Stimulated activated CD4-positive, alpha-beta T cell treated with anti-CD3 and anti-CD28 coated beads, Interleukin-2, amount 100 ng/mL, for 48 hours (primary cell): ENCODE data around the gene DPEP3.
"Not testable (repeated sequence)": the region's sequence is repeated elsewhere in the genome, so short reads cannot be mapped to it uniquely, and the experiment has no call there.

ENCODE experiments used
- DNase-seq, 2 donors: peaks; one replicate each; pipeline ENCODE4 v3.0.0-alpha.2; 2020

Gene DPEP3

DNA sequence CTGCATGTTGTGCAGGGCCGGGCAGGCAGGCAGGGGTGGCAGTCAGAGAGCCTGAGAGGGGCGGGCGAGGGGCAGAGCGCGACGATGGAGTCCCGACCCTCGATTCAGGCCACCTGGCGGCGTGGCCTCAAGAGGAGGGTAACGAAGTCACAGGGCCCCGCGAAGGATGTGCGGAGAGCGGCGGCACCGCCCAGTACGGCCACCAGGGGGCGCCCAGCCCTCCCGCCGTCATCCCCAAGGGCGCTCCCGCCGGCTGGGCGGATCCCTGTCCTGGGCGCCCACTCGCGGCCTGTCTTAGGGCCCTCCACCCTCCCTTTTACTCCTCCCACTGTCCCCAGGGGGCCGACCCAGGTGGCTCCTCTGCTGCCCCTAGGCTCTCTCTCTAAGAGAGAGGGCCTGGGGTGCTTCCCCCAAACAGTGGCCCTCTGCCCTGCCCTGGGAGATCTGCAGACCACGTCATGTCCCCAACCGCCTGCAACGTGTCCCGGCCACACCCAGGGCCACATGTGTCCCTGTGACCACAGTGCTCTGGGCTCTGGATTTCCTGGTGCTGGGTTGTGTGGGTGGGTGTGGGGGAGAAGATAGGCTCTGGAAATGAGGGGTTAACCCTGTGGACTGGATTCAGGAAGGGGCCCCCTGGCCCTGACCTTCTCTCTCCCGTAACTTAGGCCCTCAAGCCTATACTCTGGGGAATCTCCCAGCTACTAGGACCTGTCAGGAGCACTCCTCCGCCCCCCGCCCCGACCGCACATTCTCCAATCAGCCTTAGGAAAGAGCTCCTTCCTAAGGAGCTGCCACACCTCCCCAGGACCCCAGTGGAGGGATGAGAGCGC lies 13.1 kb upstream of the DPEP3 start:
- peak; percentile 75 to 88 for DNase-seq

DNA sequence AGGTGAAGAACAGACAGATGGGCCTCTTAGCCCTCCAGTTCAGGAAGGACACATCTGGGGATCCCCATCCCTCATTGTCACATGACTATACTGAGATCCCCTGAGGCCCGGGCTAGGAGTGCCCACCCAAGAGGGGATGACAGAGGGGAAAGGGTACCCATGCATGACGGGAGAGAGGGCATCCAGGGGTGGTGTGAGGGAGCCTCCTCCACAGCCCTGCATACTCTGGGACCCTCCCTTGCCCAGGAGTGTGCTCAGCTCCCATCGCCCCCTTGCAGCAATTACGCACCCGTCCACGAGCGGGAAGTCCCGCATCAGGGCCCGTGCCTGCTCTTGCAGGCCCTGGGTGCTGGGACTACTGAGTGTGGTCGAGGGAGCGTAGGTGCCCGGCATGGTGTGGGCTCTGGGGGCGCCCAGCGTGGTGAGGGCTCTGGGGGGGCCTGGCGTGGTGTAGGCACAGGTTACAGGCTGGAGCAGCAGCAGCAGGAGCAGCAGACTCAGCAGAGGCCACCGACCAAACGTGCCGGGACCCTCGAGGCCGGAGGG lies 12.4 kb upstream of the DPEP3 start:
- DNase-seq, result no peak

DNA sequence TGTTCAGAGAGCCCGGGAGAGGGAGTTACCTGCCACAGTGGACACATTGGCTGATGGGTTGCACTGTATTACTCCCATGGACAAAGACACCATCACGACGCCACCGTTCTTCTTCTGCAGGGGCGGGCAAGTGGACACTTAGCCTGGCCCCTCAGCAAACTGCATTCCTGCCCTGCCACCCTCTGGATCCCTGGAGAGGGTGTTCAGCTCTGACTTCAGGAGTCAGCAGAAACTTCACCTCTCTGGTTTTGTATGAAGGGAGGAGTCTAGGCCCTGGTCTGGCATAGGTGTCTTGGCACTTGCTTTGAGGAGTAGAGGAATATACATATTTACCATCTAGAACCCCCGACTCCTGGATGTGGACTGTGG lies 9.7 kb upstream of the DPEP3 start:
- no peak for DNase-seq

DNA sequence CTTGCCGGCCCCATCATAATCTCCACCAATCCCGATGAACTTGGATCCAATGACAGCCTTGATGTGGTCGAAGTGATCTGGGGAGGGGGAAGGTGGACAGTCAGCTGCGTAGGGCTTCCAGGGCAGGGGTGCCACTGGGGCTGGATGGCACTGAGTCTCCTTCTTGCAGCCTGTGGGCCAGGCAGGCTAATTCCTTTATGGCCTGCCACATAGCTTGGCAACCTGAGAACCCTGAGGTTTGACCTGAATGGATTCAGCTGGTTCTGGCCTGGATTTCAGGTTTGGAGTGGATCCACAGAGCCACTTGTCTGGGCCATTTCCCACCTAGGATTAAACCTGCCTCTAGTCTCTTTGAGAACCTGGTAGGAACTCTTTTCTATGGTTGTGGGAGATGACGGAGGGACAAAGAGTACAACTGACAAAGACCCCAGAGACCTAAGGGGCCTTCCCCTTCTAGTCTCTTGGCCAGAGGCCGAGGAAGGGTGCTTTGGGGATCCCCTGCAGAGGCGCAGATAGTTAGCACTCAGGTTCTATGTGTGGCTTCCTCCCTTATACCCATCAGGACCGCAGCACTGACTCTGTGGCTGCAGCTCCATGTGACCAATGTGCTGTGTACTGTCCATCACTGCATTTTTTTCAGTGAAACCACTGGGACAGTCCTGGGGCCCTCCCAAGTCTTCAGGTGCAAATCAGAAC lies 9.2 kb upstream of the DPEP3 start:
- DNase-seq, result no peak

DNA sequence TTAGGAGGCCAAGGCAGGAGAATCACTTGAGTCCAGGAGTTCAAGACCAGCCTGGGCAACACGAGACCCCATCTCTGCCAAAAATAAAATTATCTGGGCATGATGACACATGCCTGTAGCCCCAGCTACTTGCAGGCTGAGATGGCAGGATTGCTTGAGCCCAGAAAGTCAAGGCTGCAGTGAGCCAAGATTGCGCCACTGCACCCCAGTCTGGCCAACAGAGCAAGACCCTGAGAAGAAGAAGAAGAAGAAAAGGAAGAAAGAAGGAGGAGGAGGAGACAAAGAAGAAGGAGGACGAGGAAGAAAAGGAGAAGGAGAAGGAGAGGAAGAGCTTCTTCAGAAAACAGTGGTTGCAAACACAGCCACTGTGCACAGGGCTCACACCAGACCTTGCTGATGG lies 8.4 kb upstream of the DPEP3 start:
- DNase-seq, result no peak

DNA sequence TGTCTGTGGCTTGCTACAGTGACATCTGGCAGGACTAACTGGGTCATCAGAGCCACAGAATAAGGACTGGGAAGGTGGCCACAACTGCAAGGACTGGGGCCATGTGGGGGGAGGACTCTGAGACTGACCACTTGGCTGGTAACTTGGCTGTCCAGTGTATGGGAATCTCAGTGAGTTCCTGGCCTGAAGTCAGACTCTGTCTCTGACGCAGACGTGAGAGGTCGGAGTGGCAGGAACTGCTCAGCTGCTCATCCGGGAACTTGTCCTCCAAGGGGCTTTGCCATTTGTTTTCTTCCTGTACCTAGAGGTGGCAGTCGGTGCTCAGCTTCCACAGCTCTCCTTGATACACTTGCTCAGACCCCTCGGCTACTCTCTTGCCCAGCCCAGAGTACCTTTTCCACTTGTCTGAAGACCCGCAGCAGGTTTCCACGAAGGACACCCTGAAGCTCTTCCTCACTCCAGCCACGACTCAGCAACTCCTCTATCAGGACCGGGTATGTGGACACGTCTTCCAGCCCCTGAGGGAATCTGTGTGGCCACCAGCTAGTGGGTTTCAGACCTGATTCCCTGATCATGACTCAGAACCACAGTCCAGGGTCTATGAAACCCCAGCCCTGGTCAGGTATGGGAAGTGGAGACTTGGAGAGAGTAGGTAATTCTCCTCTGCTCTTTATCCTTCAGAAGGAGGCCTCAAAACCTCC lies 7.3 kb upstream of the DPEP3 start:
- DNase-seq, result no peak

DNA sequence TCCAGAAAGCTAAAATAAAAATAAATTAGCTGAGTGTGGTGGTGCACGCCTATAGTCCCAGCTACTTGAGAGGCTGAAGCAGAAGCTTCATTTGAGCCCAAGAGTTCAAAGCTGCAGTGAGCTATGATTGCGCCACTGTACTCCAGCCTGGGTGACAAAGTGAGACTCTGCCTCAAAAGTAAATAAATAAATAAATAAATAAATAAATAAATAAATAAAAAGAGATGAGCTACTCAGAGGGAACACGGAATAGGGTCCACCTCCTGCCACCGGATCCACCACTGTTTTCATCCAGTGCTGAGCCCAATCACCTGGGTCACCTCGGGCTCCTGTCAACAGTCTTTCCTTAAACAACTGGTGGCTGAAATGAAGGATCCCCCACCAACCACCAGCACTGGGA lies 6.7 kb upstream of the DPEP3 start:
- DNase-seq, result no peak

DNA sequence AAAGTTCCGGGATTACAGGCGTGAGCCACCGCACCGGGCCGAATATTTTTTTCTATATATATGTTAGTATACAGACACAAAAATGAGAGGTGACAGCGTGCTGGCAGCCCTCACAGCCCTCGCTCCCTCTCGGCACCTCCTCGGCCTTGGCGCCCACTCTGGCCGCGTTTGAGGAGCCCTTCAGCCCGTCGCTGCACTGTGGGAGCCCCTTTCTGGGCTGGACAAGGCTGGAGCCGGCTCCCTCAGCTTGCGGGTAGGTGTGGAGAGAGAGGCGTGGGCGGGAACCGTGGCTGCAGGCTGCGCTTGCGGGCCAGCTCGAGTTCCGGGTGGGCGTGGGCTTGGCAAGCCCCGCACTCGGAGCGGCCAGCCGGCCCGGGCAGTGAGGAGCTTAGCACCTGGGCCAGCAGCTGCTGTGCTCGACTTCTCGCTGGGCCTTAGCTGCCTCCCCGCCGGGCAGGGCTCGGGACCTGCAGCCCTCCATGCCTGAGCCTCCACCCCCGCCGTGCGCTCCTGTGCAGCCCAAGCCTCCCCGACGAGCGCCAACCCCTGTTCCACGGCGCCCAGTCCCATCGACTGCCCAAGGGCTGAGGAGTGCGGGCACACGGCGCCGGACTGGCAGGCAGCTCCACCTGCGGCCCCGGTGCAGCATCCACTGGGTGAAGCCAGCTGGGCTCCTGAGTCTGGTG lies 1.9 kb upstream of the DPEP3 start:
- no peak for DNase-seq

DNA sequence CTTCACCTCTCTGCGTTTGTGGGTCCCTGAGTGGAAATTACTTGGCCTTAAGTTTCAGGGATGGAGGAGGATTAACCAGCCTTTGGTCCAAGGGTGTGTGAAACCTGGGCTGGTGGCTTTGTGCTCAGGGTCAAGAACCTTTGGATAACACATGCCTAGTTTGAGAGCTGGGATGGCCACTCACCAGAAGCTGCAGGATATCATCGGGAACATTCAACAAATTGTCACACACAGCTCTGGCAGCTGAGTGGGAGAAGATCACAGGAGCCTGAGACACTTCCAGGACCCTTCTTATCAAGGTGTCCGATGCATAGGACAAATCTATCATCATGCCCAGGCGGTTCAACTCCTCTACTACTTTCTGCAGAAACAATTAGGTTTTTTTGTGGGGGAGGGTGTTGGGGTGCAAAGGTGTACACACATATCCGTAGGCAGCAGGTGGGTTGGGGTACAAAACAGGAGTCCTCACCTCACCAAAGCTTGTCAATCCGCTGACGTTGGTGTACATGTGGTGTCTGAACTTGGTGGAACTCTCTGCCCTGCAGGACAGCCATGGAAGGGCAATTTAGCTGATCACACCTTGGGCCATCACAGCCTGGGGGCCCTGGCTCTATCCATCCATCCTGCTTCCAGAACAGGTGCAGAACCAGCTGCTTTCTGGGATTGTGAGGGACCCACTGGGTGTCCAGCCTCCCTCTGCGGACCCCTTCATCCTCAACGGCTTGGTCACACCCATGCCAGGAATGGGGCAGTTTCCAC lies 2.7 kb downstream of the DPEP3 start:
- DNase-seq, result no peak

DNA sequence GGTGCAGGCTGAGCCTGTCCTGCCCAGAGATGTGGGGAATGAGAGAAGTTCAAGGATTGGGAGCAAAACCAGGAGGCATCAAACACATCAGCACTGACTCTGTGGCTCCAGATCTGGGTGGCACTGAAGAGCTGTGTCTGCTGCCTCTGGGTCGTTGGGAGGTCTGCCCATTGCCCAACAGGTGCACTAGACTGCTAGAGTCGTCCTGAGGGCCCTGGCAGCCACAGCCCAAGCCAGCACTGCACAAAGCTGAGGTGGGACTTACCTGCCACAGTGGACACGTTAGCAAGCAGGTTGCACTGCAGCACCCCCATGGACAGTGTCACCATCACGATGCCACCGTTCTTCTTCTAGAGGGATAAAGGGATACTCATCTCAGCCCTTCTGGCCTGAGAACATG lies 3.3 kb downstream of the DPEP3 start:
- no peak for DNase-seq

DNA sequence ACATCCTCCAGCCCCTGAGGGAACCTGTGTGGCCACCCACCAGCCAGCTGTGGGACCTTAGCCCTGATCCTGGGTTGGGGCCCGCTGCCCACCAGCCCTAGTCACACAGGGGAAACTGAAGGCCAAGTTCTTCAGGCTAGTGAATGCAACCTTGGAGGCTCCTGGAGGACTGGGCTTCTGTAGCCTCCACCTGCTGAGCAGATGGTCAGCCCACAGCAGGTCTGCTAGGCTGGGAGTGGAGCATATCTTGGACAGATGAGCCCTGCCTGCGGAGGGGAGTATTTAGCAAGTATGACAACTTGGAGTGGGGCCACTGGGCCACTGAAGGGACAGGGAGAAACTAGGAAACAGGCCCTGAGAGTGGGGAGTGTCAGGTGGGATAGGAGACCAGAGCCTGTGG lies 4.1 kb downstream of the DPEP3 start:
- DNase-seq, result no peak

DNA sequence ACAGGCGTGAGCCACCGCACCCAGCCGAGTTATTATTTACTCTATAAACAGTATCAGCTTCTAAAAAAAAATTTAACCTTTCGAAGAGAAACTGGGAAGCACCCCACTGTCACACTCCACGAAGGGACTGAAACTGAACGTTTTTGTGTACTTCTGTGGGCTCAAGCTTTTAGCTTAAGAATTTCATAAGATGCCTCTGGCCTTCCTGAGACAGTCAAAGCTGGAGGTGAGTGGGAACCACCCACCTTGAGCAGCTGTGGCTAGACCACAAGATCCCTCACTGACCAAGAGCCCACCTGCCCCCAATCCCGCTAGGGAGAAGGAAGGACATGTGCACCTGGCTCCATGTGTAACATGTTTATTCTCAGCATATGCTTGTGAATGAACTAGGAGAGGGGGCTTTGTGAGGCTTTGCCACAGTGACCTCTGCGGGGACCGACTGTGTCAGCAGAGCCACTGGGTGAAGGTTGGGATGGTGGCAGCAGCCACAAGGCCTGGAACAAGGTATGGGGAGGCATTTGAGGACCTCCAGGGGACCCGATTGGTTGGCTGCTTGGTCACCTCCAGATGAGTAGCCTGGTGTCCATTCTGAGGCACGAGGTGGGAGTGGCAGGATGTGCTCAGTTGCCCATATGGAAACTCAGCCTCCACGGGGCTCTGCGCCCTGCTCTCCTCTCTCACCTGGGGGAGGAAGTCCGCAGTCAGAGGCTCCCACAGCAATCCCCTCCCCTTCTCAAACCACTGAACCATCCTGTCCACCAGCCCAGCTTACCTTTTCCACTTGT lies 4.8 kb downstream of the DPEP3 start:
- no peak for DNase-seq

DNA sequence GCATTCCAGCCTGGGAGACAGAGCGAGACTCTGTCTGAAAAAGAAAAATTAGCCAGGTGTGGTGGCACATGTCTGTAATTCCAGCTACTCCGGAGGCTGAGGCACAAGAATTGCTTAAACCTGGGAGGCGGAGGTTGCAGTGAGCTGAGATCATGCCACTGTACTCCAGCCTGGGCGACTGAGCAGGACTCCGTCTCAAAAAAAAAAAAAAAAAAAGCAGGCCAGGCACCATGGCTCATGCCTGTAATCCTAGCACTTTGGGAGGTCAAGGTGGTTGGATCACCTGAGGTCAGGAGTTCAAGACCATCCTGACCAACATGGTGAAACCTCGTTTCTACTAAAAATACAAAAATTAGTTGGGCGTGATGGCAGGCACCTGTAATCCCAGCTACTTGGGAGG lies 8.0 kb downstream of the DPEP3 start:
- not testable (repeated sequence) for DNase-seq

DNA sequence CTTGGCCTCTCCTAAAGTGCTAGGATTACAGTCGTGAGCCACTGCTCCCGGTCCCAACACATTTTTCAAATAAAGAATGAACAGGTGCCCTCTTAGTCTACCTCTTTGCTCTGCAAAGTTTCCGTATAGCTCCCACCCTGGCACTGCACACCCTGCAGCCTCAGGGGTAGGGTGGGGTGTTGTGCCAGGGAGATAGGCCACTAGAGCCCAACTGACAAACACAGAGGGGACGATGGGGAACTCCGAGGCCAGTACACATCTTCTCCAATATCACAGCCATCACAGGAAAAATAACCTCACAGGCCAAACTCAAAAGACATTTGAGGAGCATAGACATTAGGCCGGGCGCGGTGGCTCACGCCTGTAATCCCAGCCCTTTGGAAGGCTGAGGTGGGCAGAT lies 9.2 kb downstream of the DPEP3 start:
- DNase-seq, result no peak

DNA sequence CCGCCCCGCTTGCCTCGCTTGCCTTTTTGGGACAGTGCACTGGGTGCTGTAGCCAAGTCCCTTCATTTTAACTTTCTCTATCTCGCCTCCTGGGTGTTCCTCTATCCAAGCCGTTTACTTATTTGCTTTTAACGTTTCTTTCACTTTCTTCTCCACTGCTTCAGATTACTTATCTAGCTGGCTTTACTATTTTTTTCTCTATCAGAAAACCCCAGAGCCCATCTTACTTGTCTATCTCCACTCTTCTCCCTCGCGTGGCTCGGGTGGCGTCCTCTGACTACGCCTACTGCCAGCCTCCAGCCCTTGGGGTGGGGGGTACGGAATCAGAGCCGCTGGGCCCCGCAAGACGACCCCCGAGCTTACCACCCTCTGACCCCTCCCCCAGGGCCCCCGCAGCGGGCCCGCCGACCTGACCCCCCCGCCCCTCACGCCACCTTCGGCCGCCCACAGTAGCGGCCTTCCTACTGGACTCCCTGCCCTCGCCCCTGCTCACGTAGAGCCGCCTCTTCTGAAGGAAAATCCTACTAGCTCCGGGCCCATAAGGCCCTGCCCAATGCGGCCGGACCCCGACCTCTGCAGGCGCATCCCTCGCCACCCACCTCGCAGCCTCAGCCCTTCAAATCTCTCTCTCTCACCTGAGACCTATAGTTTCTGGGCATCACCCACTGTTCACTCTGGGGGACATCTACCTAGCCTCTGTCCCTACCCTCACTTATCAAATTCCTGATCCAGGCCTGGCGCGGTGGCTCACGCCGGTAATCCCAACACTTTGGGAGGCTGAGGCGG lies 10.9 kb downstream of the DPEP3 start:
- no peak for DNase-seq

DNA sequence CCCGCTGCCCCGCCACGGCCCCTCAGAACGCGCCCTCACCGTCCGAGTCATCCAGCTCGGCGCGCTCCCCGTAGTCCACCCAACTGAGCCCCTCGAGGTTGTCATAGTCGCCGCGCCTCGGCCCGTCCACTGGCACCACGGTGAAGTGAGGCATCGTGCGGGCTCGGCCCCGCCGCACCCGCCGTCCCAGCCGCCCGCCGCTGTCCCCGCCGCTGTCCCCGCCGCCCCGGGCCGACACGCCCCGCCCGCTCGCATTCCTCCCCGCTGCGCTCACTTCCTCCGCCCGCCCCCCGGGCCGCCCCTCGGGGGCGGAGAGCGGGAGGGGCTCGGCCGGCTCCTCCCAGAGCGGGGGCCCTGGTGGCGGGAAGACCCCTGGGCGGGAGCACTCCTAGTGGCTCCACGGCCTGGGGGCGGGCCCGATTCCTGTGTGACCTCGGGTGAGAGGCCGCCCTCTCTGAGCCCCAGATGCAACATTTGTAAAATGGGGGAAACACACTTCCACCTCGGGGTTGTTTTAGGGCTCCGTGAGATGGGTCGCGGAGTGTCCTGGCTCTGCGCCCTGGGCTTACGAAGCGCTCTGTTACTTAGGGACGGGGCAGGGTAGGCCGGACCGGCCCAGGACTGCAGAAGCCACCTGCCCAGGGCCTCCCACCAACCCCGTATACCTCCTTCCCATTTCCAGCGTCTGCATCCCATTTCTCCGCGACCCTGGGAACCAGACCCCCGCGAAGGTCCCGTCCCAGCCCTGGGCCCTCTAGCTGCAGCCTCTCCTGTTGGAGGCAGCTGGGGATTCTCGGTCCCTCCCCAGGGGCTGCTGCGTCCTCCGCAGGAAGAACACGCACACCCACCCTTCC lies 11.7 kb downstream of the DPEP3 start, which contains the start of gene SLC12A4:
SLC12A4 (minus strand) TSS at position 238 of the 854 bp plus-strand sequence; CDS start at position 154, 84 bp downstream.
- peak; percentile 84 to 90 for DNase-seq

DNA sequence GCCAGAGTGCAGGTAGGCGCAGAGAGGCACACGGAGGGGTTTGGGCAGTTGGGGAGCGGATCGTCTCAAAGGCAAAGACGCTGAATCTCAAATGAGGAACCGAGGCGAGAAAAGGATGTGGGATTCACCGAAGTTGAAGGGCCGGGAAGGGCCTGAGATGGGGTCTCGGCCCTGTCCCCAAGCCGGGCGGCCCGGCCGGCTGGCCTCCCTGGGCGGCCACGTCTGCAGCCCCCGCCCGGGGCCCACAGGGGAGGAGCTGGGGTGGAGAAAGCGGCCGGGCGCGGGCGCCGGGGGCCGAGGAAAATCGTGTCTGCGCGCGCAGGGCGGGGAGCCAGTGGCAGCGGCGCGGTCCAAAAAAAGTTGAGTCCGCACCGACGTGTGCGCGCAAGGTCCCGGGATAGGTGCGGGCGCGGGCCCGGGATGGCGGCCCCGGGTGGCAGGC lies 12.3 kb downstream of the DPEP3 start:
- peak; percentile 23 to 28 for DNase-seq

DNA sequence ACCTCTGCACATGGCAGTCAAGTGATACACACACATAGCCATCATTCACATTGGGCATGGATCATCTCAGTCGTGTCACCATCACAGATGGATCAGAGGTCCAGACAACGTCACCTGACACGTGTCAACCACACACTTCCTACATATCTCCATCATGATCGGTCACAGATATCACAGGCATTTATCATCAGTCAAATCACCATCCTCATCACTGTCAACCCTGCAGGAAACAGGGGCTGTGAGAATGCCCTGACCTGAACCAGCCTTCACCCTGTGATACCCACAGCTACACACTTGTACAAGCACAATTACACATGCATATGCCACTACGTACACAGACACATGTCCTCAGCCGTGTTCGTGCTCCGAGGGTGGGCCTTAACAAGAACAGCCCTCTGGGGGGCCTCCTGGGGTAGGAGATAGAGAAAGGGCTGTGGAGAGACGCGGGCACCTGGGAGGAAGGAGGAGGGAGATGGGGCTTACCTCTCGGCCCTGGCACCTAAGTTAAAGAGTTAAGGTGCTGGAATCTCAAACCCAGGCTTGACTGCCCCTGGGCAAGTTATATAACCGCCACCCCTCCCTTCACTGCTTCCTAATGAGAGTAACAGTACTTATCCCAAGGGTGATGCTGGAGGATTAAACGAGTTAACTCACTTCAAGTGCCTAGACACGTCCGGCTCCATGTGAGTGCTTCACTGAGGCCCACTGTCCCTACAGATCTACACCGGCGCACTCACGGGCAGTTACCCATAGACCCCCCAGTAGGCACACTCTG lies 12.9 kb downstream of the DPEP3 start:
- no peak for DNase-seq
